Motor neuron (in vitro differentiated cells): ENCODE measurements around the gene CNTNAP1. TPM values are rescaled to one million over a fixed set of nuclear protein-coding genes. Genes with fewer than 3 reads are reported as not detected.
A peak's percentile ranks its signal among the peaks of the same experiment; 100 is the strongest.

Source experiments
- ATAC-seq, 8 experiments: fragments of 200-7000 bp; cut with Tn5 transposase; replicated peaks in 6 of 8; 2 replicates each; pipeline ENCODE4 v1.8.0; 2021; ENCODE audit warnings: mild to moderate bottlenecking in 8 of 8, moderate library complexity in 8 of 8
- H3K27ac ChIP-seq, 2 donors: fragments of 250-450 bp; sonication (Bioruptor Pico); 2 replicates each; pipeline ENCODE4 v1.9.0; 2021; ENCODE audit warnings: antibody characterized with exemption in 2 of 2, mild to moderate bottlenecking in 2 of 2, moderate library complexity in 1 of 2
- H3K4me1 ChIP-seq, 2 donors: fragments of 250-450 bp; sonication (Bioruptor Pico); replicated peaks in 1 of 2; 2 replicates each; pipeline ENCODE4 v1.6.1; 2021; ENCODE audit warnings: antibody characterized with exemption in 2 of 2, mild to moderate bottlenecking in 2 of 2, moderate library complexity in 1 of 2
- H3K4me3 ChIP-seq, 5 donors: fragments of 250-450 bp; sonication (Bioruptor Pico); 2 replicates each; pipeline ENCODE4 v1.9.0; 2021; ENCODE audit warnings: antibody characterized with exemption in 5 of 5, mild to moderate bottlenecking in 5 of 5, moderate library complexity in 4 of 5
- WGBS, 10 experiments: fragments of 450-650 bp; shearing (Covaris generic); methylation state at CpG; one replicate each; pipeline ENCODE4 v1.0.0; 2022; 5-methylcytosine and 5-hydroxymethylcytosine counted together
- in situ Hi-C, 9 experiments: fragments of 400-800 bp; cut with MboI; loops; one replicate each; pipeline ENCODE4 v1.15.0; 2021; ENCODE audit warnings: low sequenced_read_pairs in 9 of 9, low pct_unique_long_range_greater_than_20kb in 2 of 9; ENCODE audit not compliant: unreplicated experiment in 9 of 9
- total RNA-seq, 8 experiments: library from RNA; unstranded; fragments of 300-600 nt; gene quantifications; 2 replicates each; pipeline versions ENCODE4 v1.2.3 to v1.2.4, GENCODE V29; 2022

The CNTNAP1 gene
- total RNA-seq, 8 experiments from 2014 or later = 2.4 to 33.9 (median 14.1) TPM

DNA sequence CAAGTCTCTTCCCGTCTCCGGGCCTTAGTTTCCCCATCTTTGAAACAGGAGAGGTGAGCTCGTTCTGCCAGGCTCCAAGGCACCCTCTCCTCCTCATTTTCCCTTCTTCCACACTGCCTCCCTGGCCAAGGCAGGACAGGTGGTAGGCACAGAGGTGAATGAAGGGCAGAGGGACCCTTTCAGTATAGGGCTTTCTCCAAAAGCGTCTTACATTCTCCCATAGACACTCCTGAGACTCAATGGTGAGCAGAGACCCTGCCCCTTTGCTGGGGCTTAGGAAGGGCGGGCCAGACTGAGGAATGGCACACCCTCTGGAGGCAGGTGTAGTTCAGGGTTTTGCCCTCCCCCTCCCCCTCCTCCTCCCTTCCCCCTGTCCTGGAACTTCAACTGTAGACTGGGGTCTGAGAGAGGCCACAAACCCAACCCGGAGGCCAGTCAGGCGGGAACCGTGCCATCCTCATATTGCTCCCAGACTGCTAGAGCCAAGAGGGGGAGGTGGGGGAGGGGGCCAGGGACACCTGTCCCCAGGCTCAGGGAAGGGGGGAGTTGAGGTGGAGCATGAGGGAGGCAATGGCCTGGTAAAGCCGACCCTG lies 7.5 kb upstream of the CNTNAP1 start:
- Histone ChIP-seq H3K27ac (no peak overlapping the region), H3K4me1 (peaks cover 21 to 28% of the 10 kb centered on the region in 2 donors)
- in situ Hi-C loops = no loop called here

DNA sequence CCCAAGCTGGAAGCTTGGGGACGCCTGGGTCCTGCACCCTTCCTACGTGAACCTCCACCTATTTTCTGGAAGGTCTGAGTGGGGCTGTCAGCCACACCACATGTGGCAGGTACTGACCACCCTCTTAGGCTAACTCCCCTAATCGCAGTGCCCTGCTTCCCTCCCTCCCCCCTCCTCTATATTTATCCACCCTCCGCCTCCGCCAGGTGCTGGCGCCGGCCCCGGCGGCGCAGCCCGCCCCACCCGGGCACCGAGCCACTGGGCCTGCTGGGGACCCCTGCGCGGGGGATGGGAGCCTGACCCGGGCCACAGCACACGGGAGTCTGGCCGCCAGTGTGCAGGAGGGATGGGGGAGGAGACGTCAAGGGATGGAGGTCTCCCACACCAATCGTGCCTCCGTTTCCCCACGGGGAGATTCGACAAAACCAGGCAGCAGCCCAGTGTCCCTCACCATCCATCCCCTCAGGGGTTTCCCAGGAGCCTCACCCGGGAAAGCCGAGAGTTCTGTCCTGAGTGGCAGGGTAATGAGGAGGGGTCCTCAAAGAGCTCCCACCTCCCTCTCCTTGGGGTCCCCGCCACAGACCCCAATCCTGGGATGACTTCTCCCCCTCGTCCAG lies 6.9 kb upstream of the CNTNAP1 start:
- Histone ChIP-seq H3K4me3 (peak overlapping the region; percentile 70 to 95 (median 80)), H3K4me1 (peaks cover 27 to 34% of the 10 kb centered on the region in 2 donors), H3K27ac (no peak overlapping the region)
- in situ Hi-C loops = no loop called here
- WGBS, 10 experiments = no CpG with 5 or more reads among the region's 27 CpGs
- no peak for ATAC-seq

More for the DNA sequence above, 7.5 kb upstream of the CNTNAP1 start:
- 0 to 71% (median 70%) methylated on average over 1 to 3 of the region's 9 CpGs; no CpG with 5 or more reads in 7 of the 10 experiments for WGBS, 10 experiments
- H3K4me3 ChIP-seq = peak overlapping the region; percentile 70 to 95 (median 80)
- no peak for ATAC-seq

DNA sequence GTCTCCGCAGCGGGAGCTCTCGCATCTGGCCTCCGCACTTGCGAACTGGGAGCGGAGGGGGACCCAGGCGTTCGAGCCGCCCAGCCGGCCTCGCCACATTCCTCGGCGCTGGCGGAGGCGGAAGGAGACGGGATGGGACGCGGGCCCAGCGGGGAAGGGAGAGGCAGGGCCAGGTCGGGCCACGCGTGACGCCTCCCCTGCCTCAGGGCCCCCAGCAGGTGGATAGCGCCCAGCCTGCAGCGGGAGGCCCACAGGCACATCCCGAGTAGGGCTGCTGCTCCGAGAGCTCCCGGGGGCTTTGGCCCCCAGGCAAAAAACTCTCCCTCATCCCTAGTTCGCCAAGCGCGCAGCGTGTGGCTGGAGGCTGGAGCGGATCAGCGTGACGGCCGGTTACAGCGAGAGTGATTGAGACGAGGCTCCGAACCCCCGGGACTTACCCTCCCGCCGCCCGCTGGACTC lies 6.3 kb upstream of the CNTNAP1 start:
- 0% methylated on average over 1 to 12 of the region's 43 CpGs; no CpG with 5 or more reads in 8 of the 10 experiments for WGBS, 10 experiments
- in situ Hi-C loops = no loop called here
- peak in 2 of 8 experiments; percentile 0 to 1 for ATAC-seq
- peaks cover 30 to 40% of the 10 kb centered on the region in 2 donors for H3K4me1 ChIP-seq
- H3K4me3 ChIP-seq = peak overlapping the region; percentile 70 to 95 (median 80)
- H3K27ac ChIP-seq = peak overlapping the region; percentile 68 to 73

GRCh38 chr17:42676424-42677011 lies 5.8 kb upstream of the CNTNAP1 start, which contains the start of gene PLEKHH3:
PLEKHH3 (minus strand) TSS chr17:42676994; CDS start chr17:42676563, 431 bp downstream.
- WGBS, 10 experiments = 1% methylated on average over 14 of the region's 51 CpGs; no CpG with 5 or more reads in 9 of the 10 experiments

DNA sequence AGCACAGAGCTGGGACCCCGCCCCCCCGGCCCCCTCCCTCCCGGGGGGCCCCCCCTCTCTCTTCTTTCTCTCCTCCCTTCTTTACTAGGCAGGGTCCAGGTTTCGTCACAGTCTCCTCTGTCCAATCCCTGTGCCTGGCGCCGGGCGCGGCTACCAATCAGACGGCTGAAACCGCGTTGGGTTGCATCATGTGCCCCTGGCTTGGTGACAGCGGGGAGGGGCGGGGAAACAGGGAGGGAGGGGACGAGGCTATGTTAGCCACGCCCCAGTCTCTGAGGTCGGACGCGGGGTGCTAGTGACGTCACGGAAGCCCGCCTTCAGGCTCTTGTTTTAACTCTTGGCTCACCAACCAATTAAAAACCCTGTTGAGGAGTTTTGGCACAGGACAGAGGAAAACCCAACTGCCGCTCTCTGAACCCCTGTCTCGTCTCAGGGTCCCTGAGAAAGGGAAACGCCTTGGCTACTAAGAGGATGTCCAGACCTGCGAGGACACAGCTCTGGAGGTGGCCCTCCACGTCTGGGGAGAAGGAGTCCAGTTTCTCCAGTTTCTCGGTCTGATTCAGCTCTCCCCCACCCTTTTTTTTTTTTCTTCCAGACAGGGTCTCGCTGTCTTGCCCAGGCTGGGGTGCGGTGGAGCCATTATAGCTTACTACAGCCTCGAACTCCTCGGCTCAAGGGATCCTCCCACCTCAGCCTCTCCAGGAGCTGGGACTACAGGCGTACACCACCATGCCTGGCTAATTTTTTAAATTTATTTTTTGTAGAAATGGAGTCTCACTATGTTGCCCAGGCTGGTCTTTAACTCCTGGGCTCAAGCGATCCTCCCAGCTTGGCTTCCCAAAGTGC lies 5.1 kb upstream of the CNTNAP1 start:
- Histone ChIP-seq H3K27ac (peak overlapping the region; percentile 95 to 97), H3K4me1 (peaks cover 32 to 44% of the 10 kb centered on the region in 2 donors), H3K4me3 (peak overlapping the region; percentile 70 to 95 (median 80))
- WGBS, 10 experiments = 0 to 100% (median 8%) methylated on average over 1 to 17 of the region's 33 CpGs; no CpG with 5 or more reads in 2 of the 10 experiments
- in situ Hi-C loops = no loop called here
- ATAC-seq = peak; percentile 65 to 80 (median 68)

More at GRCh38 chr17:42676424-42677011, 5.8 kb upstream of the CNTNAP1 start, which contains the start of gene PLEKHH3:
- in situ Hi-C loops = no loop called here
- H3K27ac ChIP-seq = peak within 1 kb of the TSS; percentile 95 to 97
- H3K4me1 ChIP-seq = peaks cover 30 to 41% of the 10 kb centered on the region in 2 donors
- ATAC-seq = peak in 4 of 8 experiments; percentile 0 to 20 (median 2)
- peak within 1 kb of the TSS; percentile 70 to 95 (median 80) for H3K4me3 ChIP-seq

DNA sequence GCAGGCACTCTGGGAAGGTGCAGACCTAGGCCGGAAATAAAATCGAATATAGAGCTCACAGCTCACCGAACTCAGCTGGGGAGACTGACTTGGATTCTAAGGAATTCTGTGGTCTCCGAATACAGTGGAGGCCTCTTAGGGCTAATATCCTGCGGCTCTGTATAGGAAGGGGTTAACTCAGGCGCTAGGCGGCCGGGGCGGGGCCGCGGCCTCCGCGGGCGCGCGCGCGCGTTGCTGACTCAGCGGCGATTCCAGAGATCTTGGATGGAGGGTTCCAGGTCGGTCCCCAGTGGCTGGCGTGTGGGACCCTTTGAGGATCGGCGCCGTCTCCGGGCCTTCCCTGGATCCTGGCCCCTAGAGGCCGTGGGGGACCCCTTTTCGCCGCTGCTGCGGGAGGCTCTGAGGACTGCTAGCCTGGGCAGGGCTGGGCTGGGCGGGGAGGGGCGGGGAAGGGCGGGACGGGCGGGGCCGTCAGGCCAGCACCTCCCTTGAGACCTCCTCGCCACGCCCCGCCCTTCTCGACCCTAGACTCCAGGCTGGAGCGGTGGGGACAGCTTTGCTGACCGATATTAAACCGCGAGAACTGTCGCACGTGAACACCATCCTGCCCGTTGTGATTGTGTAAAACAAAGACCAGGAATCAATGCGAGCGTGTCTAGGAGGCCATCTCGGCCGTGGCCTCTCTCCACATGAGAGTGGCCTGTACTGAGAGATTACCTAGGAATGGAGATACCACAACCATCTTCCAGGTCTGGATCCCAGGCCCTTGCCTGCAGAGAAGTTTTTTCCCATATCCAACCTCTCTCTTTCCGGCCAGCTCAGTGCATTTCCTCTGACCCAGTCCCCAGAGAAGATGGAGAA lies 4.2 kb upstream of the CNTNAP1 start:
- peak; percentile 3 to 63 (median 54) for ATAC-seq
- H3K4me3 ChIP-seq = peak overlapping the region; percentile 37 to 80 (median 39)
- peak overlapping the region; percentile 95 to 97 for H3K27ac ChIP-seq
- peaks cover 32 to 45% of the 10 kb centered on the region in 2 donors for H3K4me1 ChIP-seq
- in situ Hi-C loops = no loop called here
- 0 to 17% (median 0%) methylated on average over 1 to 12 of the region's 53 CpGs; no CpG with 5 or more reads in 2 of the 10 experiments for WGBS, 10 experiments

DNA sequence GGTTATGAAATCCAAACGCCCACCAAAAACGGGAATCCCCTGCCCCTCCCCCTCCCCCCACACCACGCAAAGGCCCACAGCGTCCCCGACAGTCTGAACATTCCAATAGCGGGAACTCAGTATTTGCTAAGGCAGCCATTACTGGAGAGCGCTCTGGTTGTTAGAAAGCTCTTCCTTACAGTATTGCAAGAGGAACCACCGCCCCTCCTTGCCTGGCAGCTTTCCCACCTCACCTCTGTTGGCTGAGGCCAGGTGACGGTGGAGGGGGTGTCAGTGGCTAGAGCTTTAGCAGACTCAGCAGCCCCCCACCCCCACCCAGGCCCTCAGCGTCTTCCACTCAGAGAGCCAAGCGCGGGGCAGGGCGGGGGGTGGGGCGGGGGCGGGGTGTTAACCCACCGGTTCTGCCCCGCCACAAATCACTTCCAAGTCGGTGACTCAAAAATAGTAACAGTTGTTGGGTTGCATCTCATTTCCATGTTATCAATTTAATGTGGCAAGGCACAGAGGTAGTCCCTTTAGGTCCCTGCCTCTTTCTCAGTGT lies 3.3 kb upstream of the CNTNAP1 start:
- peak overlapping the region; percentile 37 to 80 (median 39) for H3K4me3 ChIP-seq
- peak overlapping the region; percentile 95 to 97 for H3K27ac ChIP-seq
- in situ Hi-C loops = no loop called here
- peak in 5 of 8 experiments; percentile 0 to 17 (median 13) for ATAC-seq
- H3K4me1 ChIP-seq = peaks cover 37 to 49% of the 10 kb centered on the region in 2 donors
- 0% methylated on average over 1 to 2 of the region's 18 CpGs; no CpG with 5 or more reads in 8 of the 10 experiments for WGBS, 10 experiments

- Histone ChIP-seq H3K4me1 (peaks cover 32 to 44% of the 10 kb centered on the region in 2 donors), H3K4me3 (peak overlapping the region; percentile 37 to 80 (median 39)), H3K27ac (peak overlapping the region; percentile 95 to 97)
- 0% methylated on average over 1 to 2 of the region's 78 CpGs; no CpG with 5 or more reads in 8 of the 10 experiments for WGBS, 10 experiments
- ATAC-seq = peak; percentile 23 to 45 (median 33)
- in situ Hi-C loops = no loop called here
Observed at GRCh38 chr17:42679492-42680330, 2.6 kb upstream of the CNTNAP1 start.

- peak overlapping the region; percentile 37 to 80 (median 39) for H3K4me3 ChIP-seq
- peak overlapping the region; percentile 95 to 97 for H3K27ac ChIP-seq
- peaks cover 31 to 40% of the 10 kb centered on the region in 2 donors for H3K4me1 ChIP-seq
- ATAC-seq = no peak
- WGBS, 10 experiments = 94% methylated on average over 6 of the region's 20 CpGs; no CpG with 5 or more reads in 9 of the 10 experiments
- in situ Hi-C loops = no loop called here
Observed at GRCh38 chr17:42680331-42680808, 2.0 kb upstream of the CNTNAP1 start.

GRCh38 chr17:42682722-42683403 lies 532 bp downstream of the CNTNAP1 start:
- 0% methylated on average over 1 to 8 of the region's 34 CpGs; no CpG with 5 or more reads in 7 of the 10 experiments for WGBS, 10 experiments
- Histone ChIP-seq H3K4me3 (peak overlapping the region; percentile 76 to 97 (median 85)), H3K4me1 (peaks cover 24 to 34% of the 10 kb centered on the region in 2 donors), H3K27ac (peak overlapping the region; percentile 76 to 88)
- in situ Hi-C loops = no loop called here
- peak; percentile 4 to 46 (median 15) for ATAC-seq
